Adipose tissue (tissue), 3 donors: ENCODE results near the gene FASTK. TPM values are rescaled to one million over a fixed set of nuclear protein-coding genes. Genes with fewer than 3 reads are reported as not detected.

Source experiments
- H3K27ac ChIP-seq: one replicate; pipeline ENCODE4 v1.5.1; 2013; ENCODE audit warnings: low read depth, low read length
- WGBS, 3 donors: extraction: QIAGEN DNeasy Blood & Tissue Kit; methylation state at CpG; one replicate each; pipeline ENCODE4 v1.1.7; 2013; 5-methylcytosine and 5-hydroxymethylcytosine counted together
- polyA plus RNA-seq, 3 donors: library from polyadenylated mRNA; stranded (reverse); fragments of 200-250 nt; gene quantifications; one replicate each; pipeline ENCODE4 v1.2.3, GENCODE V29; 2013
- donor health status: healthy with polysubstance abuse.
- donor health status: Bipolar disorder and iron deficiency.
- donor health status: healthy.

The FASTK gene
- polyA plus RNA-seq, 3 donors: 53.0 to 104 (median 91.8) TPM

DNA sequence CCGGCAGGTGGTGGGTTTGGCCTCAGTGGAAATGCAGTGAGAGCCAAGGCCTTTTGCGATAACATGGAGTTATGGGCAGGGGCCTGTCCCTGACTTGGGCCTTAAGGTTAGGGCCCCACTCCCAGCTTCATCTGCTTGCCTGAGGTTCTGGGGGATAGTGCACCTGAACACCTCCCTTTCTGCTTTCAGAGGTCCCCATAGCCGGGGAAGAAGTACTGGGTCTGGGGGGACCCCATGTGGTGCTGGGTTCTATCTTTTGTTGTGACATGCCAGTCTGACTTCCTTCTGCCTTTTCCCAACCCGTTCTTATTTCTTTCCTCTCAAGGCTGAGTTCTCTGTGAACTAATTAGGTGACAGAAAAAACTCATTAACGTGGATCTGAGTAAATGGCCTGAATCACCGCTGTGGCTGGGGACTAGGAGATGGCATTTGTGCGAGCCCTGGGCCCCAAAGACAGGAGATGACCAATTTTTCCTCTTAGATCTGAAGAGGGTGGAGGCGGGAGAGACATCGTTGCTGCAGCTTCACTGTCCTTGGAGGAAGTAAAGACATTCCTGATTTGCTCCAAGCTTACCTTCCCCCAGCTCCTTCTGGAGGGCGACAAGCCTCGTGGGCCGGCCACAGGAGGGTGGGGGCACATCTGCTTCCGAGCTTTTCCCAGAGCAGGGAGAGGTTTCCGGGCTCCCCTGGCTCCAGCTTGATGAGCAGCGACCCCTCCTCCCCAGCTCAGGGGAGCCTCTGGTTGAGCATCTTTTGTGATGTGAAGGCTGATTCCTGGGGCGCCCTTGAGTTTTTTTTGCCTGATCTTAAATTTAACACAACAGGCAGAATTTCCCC lies 7.6 kb upstream of the FASTK start:
- peak overlapping the region; percentile 48 for H3K27ac ChIP-seq
- WGBS, 3 donors: 22 to 32% (median 31%) methylated on average over 16 of the region's 16 CpGs

DNA sequence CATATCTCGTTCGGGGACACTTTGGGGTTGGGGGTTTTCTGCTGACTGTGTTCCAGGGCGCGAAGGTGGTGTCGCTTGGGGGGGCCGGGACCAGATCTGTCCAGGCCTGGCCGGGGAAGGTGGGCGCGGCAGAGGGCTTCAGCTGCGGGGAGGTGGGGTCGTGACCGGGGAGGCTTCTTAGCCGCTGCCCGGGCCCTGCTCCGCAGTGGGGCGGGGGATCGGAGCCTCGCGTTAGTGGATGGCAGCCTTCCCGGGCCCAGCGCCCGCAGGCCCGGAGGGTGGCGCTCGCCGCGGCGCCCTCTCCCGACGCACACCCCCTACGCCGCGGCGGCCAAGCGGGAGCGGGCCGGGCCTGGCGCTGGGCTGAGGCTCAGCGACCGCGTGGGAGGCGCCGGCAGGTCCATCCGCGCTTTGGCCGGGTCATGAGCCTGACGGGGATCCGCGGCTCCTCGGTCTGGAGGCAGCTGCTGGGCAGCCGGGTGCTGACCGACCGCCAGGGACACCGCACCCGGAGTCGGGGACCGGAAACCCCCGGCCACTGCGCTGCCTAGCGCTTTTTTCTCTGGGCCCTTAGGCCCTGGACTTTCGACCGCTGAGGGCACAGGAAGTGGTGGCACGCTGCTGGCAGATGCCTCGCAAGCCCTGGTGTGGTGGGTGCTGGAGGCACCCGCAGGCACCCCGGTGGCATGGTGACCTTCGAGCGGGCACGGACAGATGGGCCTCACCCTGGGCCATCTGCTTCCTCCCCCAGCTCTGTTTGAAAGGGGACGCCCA lies 6.8 kb upstream of the FASTK start:
- H3K27ac ChIP-seq: peak overlapping the region; percentile 48
- 0 to 1% (median 1%) methylated on average over 45 to 70 of the region's 70 CpGs for WGBS, 3 donors

DNA sequence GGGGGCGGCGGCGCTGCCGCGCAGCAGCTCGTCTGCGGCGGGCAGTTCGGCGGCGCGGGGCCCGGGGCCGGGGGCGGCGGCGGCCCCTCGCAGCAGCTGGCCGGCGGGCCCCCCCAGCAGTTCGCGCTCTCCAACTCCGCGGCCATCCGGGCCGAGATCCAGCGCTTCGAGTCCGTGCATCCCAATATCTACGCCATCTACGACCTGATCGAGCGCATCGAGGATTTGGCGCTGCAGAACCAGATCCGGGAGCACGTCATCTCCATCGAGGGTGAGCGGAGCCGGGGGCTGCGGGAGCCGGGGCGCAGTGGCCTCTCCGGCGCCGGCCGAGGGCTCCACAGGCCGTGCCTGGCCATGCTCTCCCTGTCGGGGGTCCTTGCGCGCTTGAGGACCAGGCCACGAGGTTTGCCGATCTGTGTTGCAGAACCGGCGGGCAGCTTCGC lies 6.2 kb upstream of the FASTK start:
- 0 to 1% (median 0%) methylated on average over 35 to 44 of the region's 56 CpGs for WGBS, 3 donors
- no peak overlapping the region for H3K27ac ChIP-seq

DNA sequence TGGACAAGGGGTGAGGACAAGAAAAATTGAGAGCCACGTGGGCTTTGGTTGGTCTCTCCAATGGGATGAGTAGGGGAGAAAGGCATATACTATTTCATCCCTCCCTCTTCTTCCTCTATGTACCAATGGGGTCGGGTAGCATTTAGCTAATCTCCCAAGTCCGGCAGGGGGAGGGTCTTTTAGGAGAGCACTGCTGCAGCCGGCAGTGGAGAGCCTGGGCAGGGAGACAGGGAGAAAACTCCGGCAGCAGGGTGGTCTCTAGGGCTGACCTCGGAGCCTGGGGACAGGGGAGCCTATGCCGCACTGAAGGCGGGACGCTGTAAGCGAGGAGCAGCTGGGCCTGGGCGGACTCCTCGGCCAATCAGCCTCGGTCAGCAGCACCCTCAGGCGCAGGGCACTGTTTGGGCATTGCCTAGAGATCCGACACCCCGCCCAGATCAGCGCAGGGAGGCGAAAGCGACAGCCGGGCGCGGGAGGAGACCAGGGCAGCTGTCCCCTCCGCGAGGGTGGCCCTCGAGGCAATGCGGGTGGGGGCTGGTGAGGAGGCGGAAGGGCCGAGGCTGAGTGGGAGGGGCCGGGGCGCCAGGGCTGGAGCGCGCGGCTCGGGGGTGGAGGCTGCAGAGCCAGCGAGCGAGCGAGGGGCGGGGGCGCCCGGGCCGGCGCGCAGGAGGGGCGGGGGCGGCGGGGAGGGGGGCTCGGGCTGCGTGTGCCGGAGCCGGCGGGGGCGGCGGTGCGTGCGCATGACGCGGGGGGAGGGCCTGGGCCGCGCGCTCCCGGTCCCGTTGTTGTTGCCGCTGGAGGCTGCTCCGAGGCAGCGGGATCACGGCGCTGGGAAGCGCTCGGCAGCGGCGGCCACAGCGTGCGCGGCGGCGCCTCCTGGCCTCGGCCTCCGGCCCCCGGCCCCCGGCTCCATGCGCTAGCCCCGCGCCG lies 5.3 kb upstream of the FASTK start, which contains the start of gene AGAP3:
Gene AGAP3, plus strand, starts transcription at position 785 of the 930 bp plus-strand sequence. CDS start 267 bp downstream, outside the sequence.
- 0 to 2% (median 1%) methylated on average over 30 to 82 of the region's 84 CpGs for WGBS, 3 donors
- H3K27ac ChIP-seq: no peak within 1 kb of the TSS

DNA sequence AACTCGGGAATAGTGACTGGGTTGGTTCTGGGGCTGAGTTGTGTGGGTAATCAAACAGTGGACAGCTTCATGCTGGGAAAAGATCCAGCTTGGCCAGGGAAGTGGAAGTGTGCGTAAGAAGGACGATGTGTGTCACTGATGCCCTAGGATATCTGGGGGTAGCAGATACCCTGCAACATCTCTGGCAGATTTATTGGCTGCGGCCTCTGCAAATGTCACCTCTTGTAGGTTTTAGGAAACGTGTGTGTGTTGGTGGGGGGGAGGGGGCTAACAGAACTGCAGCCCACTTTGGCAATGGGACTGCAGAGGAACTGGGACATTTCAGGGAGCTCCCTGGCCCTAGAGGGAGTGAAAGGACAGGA lies 4.7 kb upstream of the FASTK start:
- 17 to 44% (median 41%) methylated on average over 5 of the region's 5 CpGs for WGBS, 3 donors
- H3K27ac ChIP-seq: no peak overlapping the region

DNA sequence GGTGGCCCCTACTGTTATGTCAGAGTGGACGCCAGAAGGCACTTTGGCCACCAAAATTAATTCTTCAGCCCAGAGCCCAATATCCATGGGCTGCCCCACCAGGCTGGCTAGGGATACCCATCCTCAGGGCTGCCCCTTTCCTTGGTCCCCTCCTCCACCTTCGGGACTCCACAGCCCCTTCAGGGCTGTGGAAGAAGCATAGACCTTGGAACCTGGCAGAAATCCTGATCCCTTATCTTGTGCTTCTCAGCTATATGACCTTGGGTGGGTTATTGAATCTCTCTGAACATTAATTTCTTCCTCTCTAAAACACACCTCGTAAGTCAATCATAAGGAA lies 3.2 kb upstream of the FASTK start:
- WGBS, 3 donors: 7 to 33% (median 31%) methylated on average over 3 of the region's 3 CpGs

DNA sequence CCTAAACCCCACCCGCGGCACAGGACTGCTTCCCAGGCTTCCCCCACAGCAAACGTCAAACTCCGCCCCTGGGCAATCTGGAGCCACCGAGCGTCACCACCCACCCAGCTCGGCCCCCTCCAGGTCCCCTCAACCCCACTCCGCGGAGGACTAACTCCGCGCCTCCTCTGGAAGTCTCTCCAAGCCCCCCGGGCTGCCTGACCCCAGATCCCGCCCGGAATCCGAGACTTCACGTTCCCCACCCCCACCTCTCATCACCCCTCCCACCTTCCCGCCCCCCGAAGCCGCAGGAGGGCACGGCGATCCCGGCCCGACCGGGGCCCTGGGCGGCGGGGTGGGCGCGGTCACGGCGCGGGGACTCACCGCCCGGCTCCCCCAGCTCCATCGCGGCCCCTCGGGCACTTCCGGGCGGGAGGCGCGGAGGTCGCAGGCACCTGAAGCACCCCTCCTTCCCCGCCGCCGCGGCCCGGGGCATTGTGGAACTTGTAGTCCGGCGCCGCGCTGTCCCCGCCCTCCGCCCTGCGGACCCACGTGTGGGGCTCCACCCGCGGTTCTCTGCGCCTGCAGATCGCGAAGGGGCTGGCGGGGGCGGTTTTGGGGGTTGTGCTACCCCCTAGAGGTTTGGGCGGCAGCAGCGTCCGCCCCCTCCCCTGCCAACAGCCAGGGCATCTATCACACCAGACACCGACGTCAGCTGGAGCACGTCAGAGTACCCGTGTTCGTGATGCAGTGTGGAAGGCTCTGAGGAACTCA lies 2.6 kb upstream of the FASTK start, which contains the start of gene TMUB1:
Gene TMUB1, minus strand, starts transcription at position 423 of the 753 bp plus-strand sequence. CDS start 930 bp downstream, outside the sequence.
- WGBS, 3 donors: 1 to 2% (median 1%) methylated on average over 62 to 69 of the region's 69 CpGs
- H3K27ac ChIP-seq: no peak within 1 kb of the TSS

More for the DNA sequence above, 3.2 kb upstream of the FASTK start:
- no peak overlapping the region for H3K27ac ChIP-seq

DNA sequence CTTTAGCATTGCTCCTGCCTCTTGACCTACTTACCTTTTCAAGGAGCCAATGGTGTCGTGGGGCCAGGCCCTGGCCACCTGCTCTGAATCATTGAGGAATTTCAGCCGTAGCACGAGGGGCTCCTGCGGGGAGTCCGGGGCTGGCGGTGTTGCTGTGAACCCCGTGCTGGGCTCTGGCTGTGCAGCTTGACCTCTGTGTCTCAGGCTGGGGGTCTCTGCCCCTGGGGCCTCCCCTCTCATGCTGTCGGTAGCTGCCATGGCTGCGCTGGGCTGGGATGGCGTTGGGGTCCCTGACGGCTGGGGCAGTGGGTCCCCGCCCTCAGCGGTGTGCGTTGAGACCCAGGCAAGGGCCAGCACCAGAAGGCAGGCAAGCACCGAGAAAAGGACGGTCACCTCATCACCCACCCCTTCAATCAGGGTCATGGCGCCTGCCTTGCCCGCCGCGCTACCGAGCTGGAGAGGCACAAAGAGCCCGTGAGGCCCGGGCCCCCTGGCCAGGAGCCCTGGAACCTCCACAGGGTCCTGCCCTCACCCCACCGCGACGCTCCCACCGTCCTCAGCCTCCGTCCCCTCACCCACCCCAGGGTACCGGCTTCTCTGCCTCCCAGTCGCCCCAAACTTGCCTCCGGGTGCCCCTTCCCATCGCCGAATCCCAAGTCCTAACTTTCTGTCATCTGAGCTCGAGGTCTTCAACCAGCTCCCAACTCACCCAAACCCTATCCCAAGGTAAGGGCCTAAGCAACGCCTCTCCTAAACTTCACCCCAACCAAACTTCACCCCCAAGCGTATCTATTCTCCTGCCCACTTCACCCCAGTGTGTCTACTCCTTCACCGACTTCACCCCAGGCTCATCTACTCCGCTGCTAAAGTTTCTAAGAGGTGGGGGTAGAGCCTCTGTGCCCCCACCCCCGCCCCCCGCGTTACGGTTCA lies 1.8 kb upstream of the FASTK start:
- no peak overlapping the region for H3K27ac ChIP-seq
- WGBS, 3 donors: 42 to 62% (median 61%) methylated on average over 35 to 42 of the region's 42 CpGs

DNA sequence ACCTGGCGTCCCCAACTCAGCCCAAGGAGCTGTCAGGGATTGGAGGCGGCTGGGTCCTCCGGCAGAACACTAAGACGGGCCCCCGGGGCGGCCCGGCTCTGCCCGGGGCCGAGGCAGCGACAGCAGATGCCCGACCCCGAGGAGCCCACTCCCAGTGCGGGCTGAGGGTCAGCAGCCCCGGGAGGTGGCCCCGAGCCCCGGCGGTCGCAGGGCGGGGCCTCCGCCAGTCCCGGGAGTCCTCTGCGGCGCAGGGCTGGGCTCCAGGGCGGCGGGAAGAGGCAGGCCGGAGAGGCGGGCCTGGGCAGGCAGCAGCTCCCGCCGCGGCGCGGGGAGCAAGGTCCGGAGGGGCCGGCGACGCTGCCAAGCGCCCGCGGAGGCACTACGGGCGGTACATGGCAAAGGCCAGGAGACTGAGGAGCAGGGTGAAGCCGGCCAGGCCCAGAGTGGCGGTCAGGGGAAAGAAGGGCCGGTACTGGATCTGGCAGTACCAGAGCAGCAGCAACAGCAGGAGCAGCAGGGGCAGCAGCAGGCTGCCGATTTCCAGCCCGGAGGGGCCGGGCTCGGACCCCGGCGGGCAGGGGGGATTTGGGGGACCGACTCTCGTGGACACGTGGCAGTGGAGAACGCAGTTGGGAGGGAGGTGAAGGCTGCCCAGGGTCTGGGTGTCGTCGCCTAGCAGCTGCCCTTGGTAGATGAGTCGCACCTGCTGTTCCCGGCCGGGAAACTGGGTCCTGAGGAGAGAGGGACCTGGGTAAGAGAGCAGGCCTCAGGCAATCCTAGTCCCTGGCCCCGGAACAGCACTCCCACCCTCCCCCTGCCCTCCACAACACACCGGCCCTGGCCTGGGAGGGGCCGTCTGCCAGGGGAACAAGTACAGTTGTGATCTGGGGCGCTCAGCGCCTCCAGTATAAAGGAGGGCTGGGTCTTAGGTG lies 827 bp upstream of the FASTK start:
- H3K27ac ChIP-seq: no peak overlapping the region
- 17 to 45% (median 38%) methylated on average over 49 to 64 of the region's 64 CpGs for WGBS, 3 donors

DNA sequence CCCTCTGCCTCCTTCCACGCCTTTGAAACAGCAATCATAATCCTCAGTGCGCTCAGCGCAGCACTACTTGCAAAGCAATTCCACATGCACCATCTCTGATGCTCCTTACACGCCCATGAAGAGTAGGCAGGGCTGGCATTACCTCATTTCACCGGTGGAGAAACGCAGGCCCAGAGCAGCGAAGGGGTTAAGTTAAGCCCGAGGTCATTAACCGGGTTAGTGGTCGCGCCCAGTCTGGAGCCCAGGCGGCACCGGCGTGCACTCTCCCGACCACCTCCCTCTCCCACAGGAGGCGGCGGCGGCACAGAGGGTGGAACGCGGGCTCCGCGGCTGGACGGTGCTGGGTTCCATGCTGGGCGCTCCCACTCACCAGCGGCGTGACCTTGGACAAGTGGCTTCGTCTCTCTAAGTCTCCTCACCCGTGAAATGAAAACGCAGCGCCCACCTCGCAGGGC lies 515 bp downstream of the FASTK start:
- H3K27ac ChIP-seq: no peak overlapping the region
- 0 to 1% (median 1%) methylated on average over 28 to 31 of the region's 31 CpGs for WGBS, 3 donors

DNA sequence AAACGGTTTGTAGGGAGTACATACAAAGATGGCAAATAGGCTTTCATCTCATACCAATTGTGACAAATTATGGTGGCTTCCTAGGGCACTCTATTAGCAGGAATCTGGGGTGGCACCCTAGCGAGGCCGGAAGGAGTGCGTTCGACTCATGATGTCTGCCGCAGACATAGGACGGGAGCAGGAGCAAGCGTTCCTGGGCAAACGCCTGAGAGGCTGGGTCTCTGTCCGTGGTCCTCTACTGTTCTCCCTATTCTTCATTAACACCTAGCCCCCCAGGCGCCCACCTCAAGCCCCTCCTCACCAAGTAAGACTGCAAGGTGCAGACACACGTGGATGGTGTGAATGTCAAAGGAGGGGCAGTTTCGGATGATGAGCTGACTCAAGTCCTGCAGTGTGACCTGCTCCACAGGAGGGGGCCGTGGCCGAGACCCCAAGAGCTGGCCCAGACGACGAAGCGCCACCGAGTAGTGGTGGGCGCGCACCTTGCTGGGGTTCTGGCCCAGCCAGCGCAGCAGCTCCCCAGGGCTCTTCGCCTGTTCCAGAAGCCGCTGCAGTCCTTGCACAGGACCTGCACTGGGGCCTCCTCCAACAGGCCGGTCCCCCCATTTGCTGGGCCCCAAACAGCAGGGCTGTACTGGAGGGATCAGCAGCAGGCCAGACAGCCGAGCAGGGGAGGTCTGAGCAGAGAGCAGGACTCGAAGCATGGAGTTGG lies 1.3 kb downstream of the FASTK start:
- WGBS, 3 donors: 69 to 82% (median 80%) methylated on average over 27 of the region's 27 CpGs
- no peak overlapping the region for H3K27ac ChIP-seq

DNA sequence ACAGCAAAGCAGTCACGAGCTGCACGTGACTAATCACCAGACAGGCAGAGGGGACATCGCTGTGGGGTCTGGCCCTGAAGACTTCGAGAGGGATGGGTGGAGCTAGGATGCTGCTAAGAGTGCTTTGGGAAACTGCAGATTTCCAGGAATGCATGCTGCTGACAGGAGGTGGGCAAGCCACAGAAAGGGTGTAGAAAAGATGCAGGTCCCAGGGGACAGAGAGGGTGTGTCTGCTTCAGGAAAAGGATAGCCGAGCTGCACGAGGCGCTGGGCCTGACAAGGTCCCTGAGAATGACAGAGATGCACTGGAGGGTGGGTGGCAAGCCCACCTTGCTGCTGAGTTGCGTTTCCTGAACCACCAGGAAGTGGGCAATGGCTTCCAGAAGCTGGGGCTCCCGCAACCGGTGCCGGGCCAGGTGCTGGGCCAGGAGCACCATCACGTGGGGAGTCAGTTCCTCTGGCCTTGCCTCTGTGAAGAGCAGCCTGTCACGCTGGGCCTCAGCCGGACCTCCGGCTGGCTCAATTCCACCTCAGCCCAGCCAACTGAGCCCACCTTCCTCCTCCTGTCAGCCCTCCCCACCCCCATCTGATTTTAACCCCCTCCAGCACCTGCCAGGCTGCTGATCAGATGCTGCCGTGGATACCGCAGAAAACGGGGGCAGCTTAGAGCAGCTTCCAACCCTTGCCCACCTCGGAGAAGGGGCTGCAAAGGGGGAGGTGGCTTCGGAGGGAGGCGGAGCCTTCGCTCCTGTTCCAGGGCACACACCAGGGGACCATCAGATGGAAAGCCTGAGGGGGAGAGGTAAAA lies 2.2 kb downstream of the FASTK start:
- WGBS, 3 donors: 47 to 50% (median 48%) methylated on average over 22 of the region's 22 CpGs
- no peak overlapping the region for H3K27ac ChIP-seq

DNA sequence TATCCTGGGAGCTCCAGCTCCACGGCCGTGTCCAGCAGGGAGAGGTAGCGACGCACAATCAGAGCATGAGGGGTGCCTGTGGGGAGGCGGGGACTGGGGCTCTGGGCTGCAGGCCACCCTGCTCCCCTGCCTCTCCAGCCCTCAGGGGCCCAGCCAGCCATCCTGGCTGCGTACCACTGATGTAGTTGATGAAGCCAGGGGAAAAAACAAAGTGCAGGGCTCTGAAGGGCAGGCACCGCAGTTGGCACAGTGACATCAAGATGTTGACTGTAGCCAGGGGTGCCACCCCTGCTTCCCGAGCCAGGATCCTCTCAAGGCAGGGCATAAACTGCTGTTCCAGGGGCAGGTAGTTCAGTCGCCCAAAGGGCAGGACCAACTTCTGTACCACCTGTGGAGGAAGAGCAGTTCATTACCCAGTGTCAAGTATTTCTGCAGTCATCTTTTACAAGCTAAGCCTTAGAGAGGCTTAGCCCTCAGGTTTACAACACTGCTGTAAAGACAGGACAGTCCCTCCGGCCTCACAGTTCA lies 2.8 kb downstream of the FASTK start:
- H3K27ac ChIP-seq: no peak overlapping the region
- WGBS, 3 donors: 62 to 80% (median 68%) methylated on average over 10 of the region's 10 CpGs
